Psoas muscle (tissue), 8 donors: ENCODE data around the gene RGS12. TPM values are rescaled to one million over a fixed set of nuclear protein-coding genes. Genes with fewer than 3 reads are reported as not detected.
A peak's percentile ranks its signal among the peaks of the same experiment; 100 is the strongest.

Source experiments
- ATAC-seq, 4 donors: fragments of 200-7000 bp; cut with Tn5 transposase; one replicate each; pipeline ENCODE4 v1.9.1; 2020; ENCODE audit warnings: moderate library complexity in 3 of 4, mild to moderate bottlenecking in 2 of 4
- DNase-seq, 2 donors: peaks; one replicate each; pipeline ENCODE4 v3.0.0-alpha.2; 2020
- H3K27ac ChIP-seq: fragments of 200-600 bp; one replicate; pipeline ENCODE4 v1.8.0; 2022
- H3K27me3 ChIP-seq, 3 donors: fragments of 200-600 bp in 1 of 3; one replicate each; pipeline versions ENCODE4 v1.6.1 to v1.8.0; 2013 to 2022; ENCODE audit warnings: low read length in 2 of 3, mild to moderate bottlenecking in 2 of 3, moderate library complexity in 1 of 3; ENCODE audit not compliant: insufficient read depth in 3 of 3
- H3K36me3 ChIP-seq, 2 donors: fragments of 200-600 bp in 1 of 2; one replicate each; pipeline versions ENCODE4 v1.6.1 to v1.8.0; 2013 to 2022; ENCODE audit warnings: low read depth in 1 of 2, mild to moderate bottlenecking in 1 of 2, moderate library complexity in 1 of 2; ENCODE audit not compliant: insufficient read depth in 1 of 2
- H3K4me1 ChIP-seq: fragments of 200-600 bp; one replicate; pipeline ENCODE4 v1.8.0; 2022
- H3K4me3 ChIP-seq: fragments of 200-600 bp; one replicate; pipeline ENCODE4 v1.8.0; 2022; ENCODE audit warnings: mild to moderate bottlenecking
- H3K9me3 ChIP-seq: fragments of 200-600 bp; one replicate; pipeline ENCODE4 v1.8.0; 2022
- CTCF ChIP-seq: fragments of 200-600 bp; IDR thresholded peaks from one replicate; pipeline ENCODE4 v1.8.0; 2022; ENCODE audit warnings: antibody characterized with exemption
- WGBS, 3 donors: extraction: QIAGEN DNeasy Blood & Tissue Kit; methylation state at CpG; one replicate each; pipeline versions ENCODE4 v1.1.6 to v1.1.7; 2013; 5-methylcytosine and 5-hydroxymethylcytosine counted together
- intact Hi-C, 2 donors: fragments of 100-400 bp; cut with DNase I; formaldehyde crosslinking; loops; one replicate each; pipeline versions ENCODE4 v1.11.0 to v1.14.2; 2022
- polyA plus RNA-seq, 3 donors: library from polyadenylated mRNA; stranded (reverse); fragments of 200-250 nt; gene quantifications; one replicate each; pipeline ENCODE4 v1.2.3, GENCODE V29; 2013
- total RNA-seq, 4 donors: library from RNA; stranded (reverse); fragmentation: NEBNext Ultra II Directional in 2 of 4; extraction: Animal tissue kit (Norgen Biotek cat#: 25700) in 2 of 4; gene quantifications; one replicate each; pipeline versions ENCODE4 v1.2.1 to v1.2.4, GENCODE V29; 2021 to 2023
- donor health status: healthy with polysubstance abuse.
- donor health status: DM: no; HTN: no; CAD: no; lungs with moderate emphysema.
- donor health status: Bipolar disorder and iron deficiency.
- donor health status: healthy.
- donor health status: DM: yes; HTN: yes; CAD: no.
- donor health status: DM: no; HTN: no; CAD: no.
- donor health status: DM: no; HTN: no; CAD: no.
- donor health status: DM: yes; HTN: yes; CAD: no.

RGS12 gene
- total and polyA plus RNA-seq, 7 donors = 7.5 to 29.0 (median 17.6) TPM

GRCh38 chr4:3329887-3330286 is 37.1 kb downstream of the RGS12 start:
- intact Hi-C loops = no loop called here

GRCh38 chr4:3330707-3331106 is 37.9 kb downstream of the RGS12 start:
- intact Hi-C loops = no loop called here

More at GRCh38 chr4:3329887-3330286, 37.1 kb downstream of the RGS12 start:
- peak overlapping the region; percentile 41 for H3K27ac ChIP-seq
- H3K9me3 ChIP-seq = no peaks in the 10 kb centered on the region
- no peaks in the 10 kb centered on the region for H3K36me3 ChIP-seq
- no peak overlapping the region for H3K4me3 ChIP-seq
- TF ChIP-seq CTCF = no peak
- peaks cover 17% of the 10 kb centered on the region for H3K4me1 ChIP-seq
- H3K27me3 ChIP-seq = no peaks in the 10 kb centered on the region
- DNase-seq (no peak), ATAC-seq (peak; percentile 53 to 86 (median 74))
- 44 to 53% (median 47%) methylated on average over 3 of the region's 3 CpGs for WGBS, 3 donors

GRCh38 chr4:3331511-3332394 is 38.9 kb downstream of the RGS12 start:
- Histone ChIP-seq H3K27me3 (no peaks in the 10 kb centered on the region), H3K36me3 (no peaks in the 10 kb centered on the region), H3K4me1 (peaks cover 12% of the 10 kb centered on the region), H3K27ac (peak overlapping the region; percentile 36), H3K9me3 (no peaks in the 10 kb centered on the region), H3K4me3 (no peak overlapping the region)
- no peak for TF ChIP-seq CTCF
- 68 to 74% (median 72%) methylated on average over 19 to 23 of the region's 23 CpGs for WGBS, 3 donors
- peak in 1 of 2 donors; percentile 44 for DNase-seq
- intact Hi-C loops = no loop called here
- peak in 2 of 4 donors; percentile 17 to 20 for ATAC-seq

More at GRCh38 chr4:3330707-3331106, 37.9 kb downstream of the RGS12 start:
- H3K36me3 ChIP-seq = no peaks in the 10 kb centered on the region
- no peak for TF ChIP-seq CTCF
- WGBS, 3 donors = 90 to 94% (median 94%) methylated on average over 5 of the region's 5 CpGs
- DNase-seq (no peak), ATAC-seq (peak in 1 of 4 donors; percentile 35)
- H3K27ac ChIP-seq = no peak overlapping the region
- peaks cover 16% of the 10 kb centered on the region for H3K4me1 ChIP-seq
- no peak overlapping the region for H3K4me3 ChIP-seq
- H3K9me3 ChIP-seq = no peaks in the 10 kb centered on the region
- H3K27me3 ChIP-seq = no peaks in the 10 kb centered on the region

GRCh38 chr4:3332498-3332897 is 39.7 kb downstream of the RGS12 start:
- DNase-seq = no peak
- Histone ChIP-seq H3K27ac (no peak overlapping the region), H3K27me3 (no peaks in the 10 kb centered on the region), H3K36me3 (no peaks in the 10 kb centered on the region), H3K4me3 (no peak overlapping the region), H3K9me3 (no peaks in the 10 kb centered on the region), H3K4me1 (peaks cover 12% of the 10 kb centered on the region)
- TF ChIP-seq CTCF = no peak
- intact Hi-C loops = no loop called here
- ATAC-seq = no peak
- WGBS, 3 donors = 86 to 98% (median 88%) methylated on average over 9 of the region's 9 CpGs
